ENCODE data around the gene IVD.

Gene IVD

GRCh38 chr15:40369474-40369869 lies 36.1 kb upstream of the IVD start:
- TF ChIP-seq CSRNP3 (CRISPR knock-in tag; IDR thresholded peaks at IDR 0.05) (no peak), TSHZ2 (CRISPR knock-in tag; IDR thresholded peaks at IDR 0.05) (no peak), OSR1 (CRISPR knock-in tag; IDR thresholded peaks at IDR 0.05) (no peak), RARB (CRISPR knock-in tag; IDR thresholded peaks at IDR 0.05) (no peak), ZC3H10 (CRISPR knock-in tag; IDR thresholded peaks at IDR 0.05) (no peak), ARNTL (CRISPR knock-in tag; IDR thresholded peaks at IDR 0.05; ENCODE audit: borderline replicate concordance, low read depth) (no peak), ZNF565 (CRISPR knock-in tag; conservative IDR thresholded peaks at IDR 0.05; ENCODE audit: low read depth) (no peak), TOX (CRISPR knock-in tag; IDR thresholded peaks at IDR 0.05; ENCODE audit: borderline replicate concordance) (no peak), SNAI2 (CRISPR knock-in tag; IDR thresholded peaks at IDR 0.05) (no peak), ZFP3 (CRISPR knock-in tag; IDR thresholded peaks at IDR 0.05) (no peak), ESRRG (CRISPR knock-in tag; IDR thresholded peaks at IDR 0.05) (no peak), POU6F1 (CRISPR knock-in tag; IDR thresholded peaks at IDR 0.05; ENCODE audit: borderline replicate concordance, low read depth) (no peak), ZFP30 (CRISPR knock-in tag; IDR thresholded peaks at IDR 0.05) (no peak), PPARA (CRISPR knock-in tag; IDR thresholded peaks at IDR 0.05; ENCODE audit: borderline replicate concordance) (no peak), TCF4 (CRISPR knock-in tag; IDR thresholded peaks at IDR 0.05; ENCODE audit: borderline replicate concordance) (no peak), CREB5 (CRISPR knock-in tag; IDR thresholded peaks at IDR 0.05; ENCODE audit: low read depth) (no peak), ZNF70 (CRISPR knock-in tag; IDR thresholded peaks at IDR 0.05) (no peak), BACH2 (CRISPR knock-in tag; IDR thresholded peaks at IDR 0.05; ENCODE audit: borderline replicate concordance) (no peak), ZNF8 (CRISPR knock-in tag; IDR thresholded peaks at IDR 0.05) (no peak), CSDC2 (CRISPR knock-in tag; IDR thresholded peaks at IDR 0.05) (no peak)
- no peak for ATAC-seq

GRCh38 chr15:40369971-40370370 lies 35.6 kb upstream of the IVD start:
- TF ChIP-seq PPARA (CRISPR knock-in tag; IDR thresholded peaks at IDR 0.05; ENCODE audit: borderline replicate concordance) = no peak
- TF ChIP-seq CSRNP3 (CRISPR knock-in tag; IDR thresholded peaks at IDR 0.05) = no peak
- TF ChIP-seq ZC3H10 (CRISPR knock-in tag; IDR thresholded peaks at IDR 0.05) = no peak
- no peak for TF ChIP-seq BACH2 (CRISPR knock-in tag; IDR thresholded peaks at IDR 0.05; ENCODE audit: borderline replicate concordance)
- TF ChIP-seq ARNTL (CRISPR knock-in tag; IDR thresholded peaks at IDR 0.05; ENCODE audit: borderline replicate concordance, low read depth) = no peak
- no peak for TF ChIP-seq CSDC2 (CRISPR knock-in tag; IDR thresholded peaks at IDR 0.05)
- no peak for TF ChIP-seq SNAI2 (CRISPR knock-in tag; IDR thresholded peaks at IDR 0.05)
- no peak for TF ChIP-seq TCF4 (CRISPR knock-in tag; IDR thresholded peaks at IDR 0.05; ENCODE audit: borderline replicate concordance)
- no peak for TF ChIP-seq CREB5 (CRISPR knock-in tag; IDR thresholded peaks at IDR 0.05; ENCODE audit: low read depth)
- no peak for TF ChIP-seq OSR1 (CRISPR knock-in tag; IDR thresholded peaks at IDR 0.05)
- TF ChIP-seq ZFP3 (CRISPR knock-in tag; IDR thresholded peaks at IDR 0.05) = no peak
- no peak for TF ChIP-seq POU6F1 (CRISPR knock-in tag; IDR thresholded peaks at IDR 0.05; ENCODE audit: borderline replicate concordance, low read depth)
- TF ChIP-seq ZNF565 (CRISPR knock-in tag; conservative IDR thresholded peaks at IDR 0.05; ENCODE audit: low read depth) = no peak
- no peak for TF ChIP-seq GLIS3 (CRISPR knock-in tag; IDR thresholded peaks at IDR 0.05)
- no peak for TF ChIP-seq TOX (CRISPR knock-in tag; IDR thresholded peaks at IDR 0.05; ENCODE audit: borderline replicate concordance)
- ATAC-seq = no peak
